ENCODE data around the gene KSR1. TPM values are rescaled to one million over a fixed set of nuclear protein-coding genes. Genes with fewer than 3 reads are reported as not detected.

Gene KSR1
- total and polyA plus RNA-seq, 2 experiments from 2014 or later = 0.98 to 2.5 TPM

DNA sequence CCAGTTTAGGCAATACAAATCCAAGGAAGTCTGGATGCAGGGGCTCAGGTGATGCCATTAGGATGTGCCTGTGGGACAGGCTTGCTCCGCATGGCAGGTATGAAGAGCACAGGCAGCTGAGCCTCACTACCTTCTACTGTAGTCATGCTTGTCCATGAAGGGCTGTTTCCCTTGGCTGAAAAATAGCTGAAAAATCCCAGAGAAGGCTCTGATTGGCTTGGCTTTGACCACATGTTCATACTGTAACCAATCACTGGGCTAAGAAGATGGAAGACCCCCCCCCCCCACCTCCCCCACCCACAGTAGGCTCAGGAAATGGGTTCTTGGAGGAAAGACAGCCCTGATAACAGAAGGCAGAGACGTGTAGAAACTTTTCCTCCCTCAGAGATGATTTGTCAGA is 108.2 kb downstream of the KSR1 start:
- 97 to 100% methylated on average over 2 of the region's 2 CpGs for WGBS, 2 experiments (ENCODE audit: low coverage in 1 of 2, low lambda C conversion rate in 2 of 2, missing lambda C conversion rate in 2 of 2)
- Histone ChIP-seq H3K9me3 (ENCODE audit: low read depth) (no peaks in the 10 kb centered on the region), H2AFZ (no peak overlapping the region), H3K27me3 (replicated peaks; ENCODE audit: insufficient read depth) (no peaks in the 10 kb centered on the region), H4K20me1 (ENCODE audit: insufficient read depth) (no peaks in the 10 kb centered on the region), H3K79me2 (ENCODE audit: insufficient read depth) (no peaks in the 10 kb centered on the region), H3K4me1 (ENCODE audit: insufficient read depth) (peaks cover 19% of the 10 kb centered on the region), H3K27ac (no peak overlapping the region), H3K36me3 (ENCODE audit: low read depth) (no peaks in the 10 kb centered on the region), H3K9ac (no peak overlapping the region), H3K4me2 (ENCODE audit: unreplicated experiment) (no peak overlapping the region), H3K4me3 (no peak overlapping the region), H3K9me2 (ENCODE audit: insufficient read depth) (no peaks in the 10 kb centered on the region), H3F3A (ENCODE audit: insufficient read depth) (no peaks in the 10 kb centered on the region)
- no peak for DNase-seq
- TF ChIP-seq EZH2phosphoT487 (IDR thresholded peaks at IDR 0.05; ENCODE audit: insufficient read depth, low read depth) = no peak
- TF ChIP-seq EZH2 (IDR thresholded peaks at IDR 0.05; ENCODE audit: insufficient read depth, poor library complexity, severe bottlenecking) = no peak
- in situ Hi-C loops (cut with MboI) = no loop called here

- 0 out of 2 replicates have a peak overlapping the region, but pooled peaks have one; percentile 7 for H2AFZ ChIP-seq
- H4K20me1 ChIP-seq (ENCODE audit: insufficient read depth) = no peaks in the 10 kb centered on the region
- H3K9me2 ChIP-seq (ENCODE audit: insufficient read depth) = no peaks in the 10 kb centered on the region
- WGBS, 2 experiments (ENCODE audit: low coverage in 1 of 2, low lambda C conversion rate in 2 of 2, missing lambda C conversion rate in 2 of 2) = 65 to 67% methylated on average over 10 to 11 of the region's 11 CpGs
- TF ChIP-seq EZH2 (IDR thresholded peaks at IDR 0.05; ENCODE audit: insufficient read depth, poor library complexity, severe bottlenecking) = no peak
- TF ChIP-seq EZH2phosphoT487 (IDR thresholded peaks at IDR 0.05; ENCODE audit: insufficient read depth, low read depth) = no peak
- H3K4me3 ChIP-seq = no peak overlapping the region
- no peaks in the 10 kb centered on the region for H3K36me3 ChIP-seq (ENCODE audit: low read depth)
- H3K9me3 ChIP-seq (ENCODE audit: low read depth) = no peaks in the 10 kb centered on the region
- in situ Hi-C loops (cut with MboI) = no loop called here
- H3K27me3 ChIP-seq (replicated peaks; ENCODE audit: insufficient read depth) = no peaks in the 10 kb centered on the region
- no peak overlapping the region for H3K27ac ChIP-seq
- H3F3A ChIP-seq (ENCODE audit: insufficient read depth) = no peaks in the 10 kb centered on the region
- H3K9ac ChIP-seq = no peak overlapping the region
- H3K4me2 ChIP-seq (ENCODE audit: unreplicated experiment) = no peak overlapping the region
- no peaks in the 10 kb centered on the region for H3K79me2 ChIP-seq (ENCODE audit: insufficient read depth)
- peaks cover 3% of the 10 kb centered on the region; the same call in 1 of the 2 replicates for H3K4me1 ChIP-seq (ENCODE audit: insufficient read depth)
- no peak for DNase-seq
Observed at GRCh38 chr17:27565874-27566670, 109.8 kb downstream of the KSR1 start.

GRCh38 chr17:27566671-27567562 is 110.7 kb downstream of the KSR1 start:
- H3K27ac ChIP-seq = no peak overlapping the region
- H2AFZ ChIP-seq = 0 out of 2 replicates have a peak overlapping the region, but pooled peaks have one; percentile 7
- no peaks in the 10 kb centered on the region for H3K9me3 ChIP-seq (ENCODE audit: low read depth)
- H3K4me3 ChIP-seq = no peak overlapping the region
- no peaks in the 10 kb centered on the region for H3K27me3 ChIP-seq (replicated peaks; ENCODE audit: insufficient read depth)
- no peak overlapping the region for H3K9ac ChIP-seq
- no peaks in the 10 kb centered on the region for H3K79me2 ChIP-seq (ENCODE audit: insufficient read depth)
- WGBS, 2 experiments (ENCODE audit: low coverage in 1 of 2, low lambda C conversion rate in 2 of 2, missing lambda C conversion rate in 2 of 2) = 77 to 81% methylated on average over 14 of the region's 14 CpGs
- H3F3A ChIP-seq (ENCODE audit: insufficient read depth) = no peaks in the 10 kb centered on the region
- H4K20me1 ChIP-seq (ENCODE audit: insufficient read depth) = no peaks in the 10 kb centered on the region
- TF ChIP-seq EZH2phosphoT487 (IDR thresholded peaks at IDR 0.05; ENCODE audit: insufficient read depth, low read depth) = no peak
- TF ChIP-seq EZH2 (IDR thresholded peaks at IDR 0.05; ENCODE audit: insufficient read depth, poor library complexity, severe bottlenecking) = no peak
- no peak overlapping the region for H3K4me2 ChIP-seq (ENCODE audit: unreplicated experiment)
- in situ Hi-C loops (cut with MboI) = no loop called here
- H3K4me1 ChIP-seq (ENCODE audit: insufficient read depth) = peaks cover 3% of the 10 kb centered on the region
- H3K36me3 ChIP-seq (ENCODE audit: low read depth) = no peaks in the 10 kb centered on the region
- peak; percentile 31 for DNase-seq
- no peaks in the 10 kb centered on the region for H3K9me2 ChIP-seq (ENCODE audit: insufficient read depth)

- no peaks in the 10 kb centered on the region for H3K9me2 ChIP-seq (ENCODE audit: insufficient read depth)
- no peak overlapping the region for H3K9ac ChIP-seq
- no peaks in the 10 kb centered on the region for H4K20me1 ChIP-seq (ENCODE audit: insufficient read depth)
- no peak overlapping the region for H3K4me2 ChIP-seq (ENCODE audit: unreplicated experiment)
- H2AFZ ChIP-seq = no peak overlapping the region
- WGBS, 2 experiments (ENCODE audit: low coverage in 1 of 2, low lambda C conversion rate in 2 of 2, missing lambda C conversion rate in 2 of 2) = 86 to 89% methylated on average over 5 of the region's 5 CpGs
- H3F3A ChIP-seq (ENCODE audit: insufficient read depth) = no peaks in the 10 kb centered on the region
- TF ChIP-seq EZH2phosphoT487 (IDR thresholded peaks at IDR 0.05; ENCODE audit: insufficient read depth, low read depth) = no peak
- no peak for TF ChIP-seq EZH2 (IDR thresholded peaks at IDR 0.05; ENCODE audit: insufficient read depth, poor library complexity, severe bottlenecking)
- no peak overlapping the region for H3K4me3 ChIP-seq
- H3K36me3 ChIP-seq (ENCODE audit: low read depth) = no peaks in the 10 kb centered on the region
- H3K9me3 ChIP-seq (ENCODE audit: low read depth) = no peaks in the 10 kb centered on the region
- H3K79me2 ChIP-seq (ENCODE audit: insufficient read depth) = no peaks in the 10 kb centered on the region
- DNase-seq = no peak
- no peak overlapping the region for H3K27ac ChIP-seq
- in situ Hi-C loops (cut with MboI) = no loop called here
- peaks cover 8% of the 10 kb centered on the region for H3K4me1 ChIP-seq (ENCODE audit: insufficient read depth)
- H3K27me3 ChIP-seq (replicated peaks; ENCODE audit: insufficient read depth) = no peaks in the 10 kb centered on the region
Observed at GRCh38 chr17:27567563-27567859, 111.3 kb downstream of the KSR1 start.

Data from GM23248 (cell line).